ENCODE data around the gene CD80. TPM values are rescaled to one million over a fixed set of nuclear protein-coding genes. Genes with fewer than 3 reads are reported as not detected.

The CD80 gene
- polyA plus RNA-seq, 1 donor (not counting 4 experiments of a cell fraction or from before 2014, with no cell fraction given) = not detected

GRCh38 chr3:119492810-119493209 lies 66.6 kb downstream of the CD80 start:
- no peaks in the 10 kb centered on the region for H3K27me3 ChIP-seq (ENCODE audit: control insufficient read depth, extremely low read depth, insufficient read depth, low read length)
- TF ChIP-seq EZH2 (IDR thresholded peaks at IDR 0.05; ENCODE audit: low read length) (no peak), CTCF (optimal IDR thresholded peaks at IDR 0.05 in 1 of 3, IDR thresholded peaks at IDR 0.05 in 1 of 3, conservative IDR thresholded peaks at IDR 0.05 in 1 of 3; ENCODE audit: extremely low read depth in 1 of 3, insufficient read depth in 2 of 3, low read length in 3 of 3) (no peak)
- no peaks in the 10 kb centered on the region for H3K79me2 ChIP-seq (ENCODE audit: control insufficient read depth, insufficient read depth, low read length)
- peaks cover 4 to 6% of the 10 kb centered on the region in 2 experiments for H3K36me3 ChIP-seq (ENCODE audit: control insufficient read depth in 2 of 2, extremely low read depth in 1 of 2, insufficient read depth in 2 of 2, low read length in 2 of 2)
- no peak overlapping the region for H3K9ac ChIP-seq (ENCODE audit: control insufficient read depth, extremely low read depth, insufficient read depth, low read length)
- no peak overlapping the region for H3K4me2 ChIP-seq (ENCODE audit: control insufficient read depth, extremely low read depth, insufficient read depth, low read depth, low read length)
- DNase-seq (ENCODE audit: low read depth, low spot score) (no peak), FAIRE-seq (no peak)
- dilution Hi-C loops (cut with MboI; ENCODE audit: extremely low pct_ligation_motif_present, low sequenced_read_pairs) = no loop called here
- H3K4me1 ChIP-seq (ENCODE audit: control insufficient read depth, extremely low read depth, insufficient read depth, low read length) = peaks cover 3% of the 10 kb centered on the region
- H2AFZ ChIP-seq (ENCODE audit: control insufficient read depth, low read length) = no peak overlapping the region
- H3K9me1 ChIP-seq (ENCODE audit: control insufficient read depth, extremely low read depth, insufficient read depth, low read length) = no peaks in the 10 kb centered on the region
- H4K20me1 ChIP-seq (ENCODE audit: control insufficient read depth, extremely low read depth, insufficient read depth, low read length) = no peaks in the 10 kb centered on the region
- no peaks in the 10 kb centered on the region for H3K9me3 ChIP-seq (ENCODE audit: control insufficient read depth, low read depth, low read length)
- H3K4me3 ChIP-seq (ENCODE audit: control insufficient read depth in 2 of 3, extremely low read depth in 1 of 3, insufficient read depth in 2 of 3, low read depth in 1 of 3, low read length in 3 of 3) = no peak overlapping the region
- no peak overlapping the region for H3K27ac ChIP-seq (ENCODE audit: control insufficient read depth, insufficient read depth, low read length)

- H3K9me1 ChIP-seq (ENCODE audit: control insufficient read depth, extremely low read depth, insufficient read depth, low read length) = no peaks in the 10 kb centered on the region
- peaks cover under 1% of the 10 kb centered on the region for H3K4me1 ChIP-seq (ENCODE audit: control insufficient read depth, extremely low read depth, insufficient read depth, low read length)
- DNase-seq (ENCODE audit: low read depth, low spot score) (no peak), FAIRE-seq (peak; percentile 13)
- H2AFZ ChIP-seq (ENCODE audit: control insufficient read depth, low read length) = no peak overlapping the region
- H3K36me3 ChIP-seq (ENCODE audit: control insufficient read depth in 2 of 2, extremely low read depth in 1 of 2, insufficient read depth in 2 of 2, low read length in 2 of 2) = peaks cover 7 to 8% of the 10 kb centered on the region in 2 experiments
- no peak overlapping the region for H3K27ac ChIP-seq (ENCODE audit: control insufficient read depth, insufficient read depth, low read length)
- H4K20me1 ChIP-seq (ENCODE audit: control insufficient read depth, extremely low read depth, insufficient read depth, low read length) = no peaks in the 10 kb centered on the region
- H3K4me3 ChIP-seq (ENCODE audit: control insufficient read depth in 2 of 3, extremely low read depth in 1 of 3, insufficient read depth in 2 of 3, low read depth in 1 of 3, low read length in 3 of 3) = no peak overlapping the region
- H3K27me3 ChIP-seq (ENCODE audit: control insufficient read depth, extremely low read depth, insufficient read depth, low read length) = no peaks in the 10 kb centered on the region
- no peaks in the 10 kb centered on the region for H3K79me2 ChIP-seq (ENCODE audit: control insufficient read depth, insufficient read depth, low read length)
- H3K4me2 ChIP-seq (ENCODE audit: control insufficient read depth, extremely low read depth, insufficient read depth, low read depth, low read length) = no peak overlapping the region
- dilution Hi-C loops (cut with MboI; ENCODE audit: extremely low pct_ligation_motif_present, low sequenced_read_pairs) = no loop called here
- TF ChIP-seq CTCF (optimal IDR thresholded peaks at IDR 0.05 in 1 of 3, IDR thresholded peaks at IDR 0.05 in 1 of 3, conservative IDR thresholded peaks at IDR 0.05 in 1 of 3; ENCODE audit: extremely low read depth in 1 of 3, insufficient read depth in 2 of 3, low read length in 3 of 3) = no peak
- no peak for TF ChIP-seq EZH2 (IDR thresholded peaks at IDR 0.05; ENCODE audit: low read length)
- H3K9me3 ChIP-seq (ENCODE audit: control insufficient read depth, low read depth, low read length) = no peaks in the 10 kb centered on the region
- no peak overlapping the region for H3K9ac ChIP-seq (ENCODE audit: control insufficient read depth, extremely low read depth, insufficient read depth, low read length)
Observed at GRCh38 chr3:119492128-119492527, 67.3 kb downstream of the CD80 start.
